Anterior cingulate cortex (tissue), 58 donors: ENCODE results near the gene ATAD1.
"Not testable (repeated sequence)": the region's sequence is repeated elsewhere in the genome, so short reads cannot be mapped to it uniquely, and the experiment has no call there.

Experiments
- DNase-seq, 58 donors: peaks; one replicate each; lab custom pipeline; 2025; lab: John Stamatoyannopoulos, UW

Gene ATAD1

GRCh38 chr10:87847550-87847949 is 29.5 kb upstream of the ATAD1 start:
- no peak for DNase-seq

DNA sequence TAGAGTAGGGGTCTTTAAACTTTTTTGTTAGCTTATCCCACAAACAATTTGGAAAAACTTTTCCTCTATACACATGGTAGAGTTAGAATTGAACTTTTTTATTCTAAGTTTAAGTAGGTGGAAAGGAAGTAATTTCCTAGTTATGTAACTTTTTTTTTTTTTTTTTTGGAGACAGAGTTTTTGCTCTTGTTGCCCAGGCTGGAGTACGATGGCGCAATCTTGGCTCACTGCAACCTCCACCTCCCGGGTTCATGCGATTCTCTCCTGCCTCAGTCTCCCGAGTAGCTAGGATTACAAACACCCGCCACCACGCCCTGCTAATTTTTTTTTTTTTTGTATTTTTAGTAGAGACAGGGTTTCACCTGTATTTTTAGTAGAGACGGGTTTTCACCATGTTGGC is 28.7 kb upstream of the ATAD1 start:
- not testable (repeated sequence) for DNase-seq

GRCh38 chr10:87846023-87846422 is 28.0 kb upstream of the ATAD1 start:
- DNase-seq = no peak

DNA sequence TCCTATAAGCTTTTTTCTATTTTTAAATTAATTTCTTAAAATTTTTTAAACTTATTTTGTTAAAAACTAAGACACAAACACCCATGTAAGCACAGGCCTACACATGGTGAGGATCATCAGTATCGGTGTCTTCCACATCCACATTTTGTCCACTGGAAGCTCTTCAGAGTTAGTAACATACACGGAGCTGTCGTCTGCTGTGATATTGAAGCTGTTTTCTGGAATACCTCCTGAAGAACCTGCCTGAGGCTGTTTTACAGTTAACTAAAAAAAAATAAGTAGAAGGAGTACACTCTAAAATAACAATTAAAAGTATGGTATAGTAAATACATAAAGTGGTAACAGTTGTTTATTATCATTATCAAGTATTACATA is 27.6 kb upstream of the ATAD1 start:
- DNase-seq = no peak

DNA sequence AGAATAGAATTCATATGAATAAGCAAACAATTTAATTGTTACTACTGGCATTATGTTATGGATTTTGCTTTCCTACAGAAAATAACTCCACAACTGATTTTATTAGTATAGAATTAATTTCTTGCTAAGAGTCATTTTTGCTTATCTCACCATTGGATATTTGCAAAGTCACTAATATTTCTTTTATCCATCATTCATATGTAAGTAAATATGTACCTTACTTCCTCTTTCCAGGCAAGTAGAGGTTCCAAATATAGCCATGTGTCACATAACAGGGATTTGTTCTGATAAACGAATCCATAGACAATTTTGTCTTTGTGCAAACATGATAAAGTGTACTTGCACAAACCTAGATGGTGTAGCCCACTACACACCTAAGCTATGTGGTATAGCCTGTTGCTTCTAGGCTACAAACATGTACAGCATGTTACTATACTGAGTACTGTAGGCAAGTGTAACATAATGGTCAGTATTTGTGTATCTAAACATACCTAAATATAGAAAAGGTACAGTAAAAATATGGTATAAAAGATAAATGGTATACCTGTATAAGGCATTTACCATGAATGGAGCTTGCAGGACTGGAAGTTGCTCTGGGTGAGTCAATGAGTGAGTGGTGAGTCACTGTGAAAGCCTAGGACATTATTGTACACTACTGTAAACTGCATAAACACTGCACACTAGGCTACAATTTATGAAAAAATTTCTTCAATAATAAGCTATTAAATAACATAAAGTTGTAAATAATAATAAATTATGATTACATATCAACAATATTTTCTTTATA is 27.0 kb upstream of the ATAD1 start:
- no peak for DNase-seq

DNA sequence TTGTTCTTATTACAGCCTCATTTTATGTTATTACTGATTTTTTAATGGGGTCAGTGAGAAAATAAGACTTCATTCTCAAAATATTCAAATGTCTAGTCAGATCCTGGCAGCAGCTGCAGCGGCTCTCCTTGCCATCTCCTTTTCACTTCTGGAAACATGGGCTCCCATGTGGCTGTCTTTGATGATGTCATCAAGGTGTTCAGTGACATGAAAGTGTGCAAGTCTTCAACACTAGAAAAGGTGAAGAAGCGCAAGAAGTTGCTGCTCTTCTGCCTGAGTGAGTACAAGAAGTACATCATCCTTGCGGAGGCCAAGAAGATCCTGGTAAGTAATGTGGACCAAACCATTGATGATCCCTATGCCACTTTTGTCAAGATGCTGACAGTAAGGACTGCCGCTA is 25.7 kb upstream of the ATAD1 start:
- DNase-seq = no peak

DNA sequence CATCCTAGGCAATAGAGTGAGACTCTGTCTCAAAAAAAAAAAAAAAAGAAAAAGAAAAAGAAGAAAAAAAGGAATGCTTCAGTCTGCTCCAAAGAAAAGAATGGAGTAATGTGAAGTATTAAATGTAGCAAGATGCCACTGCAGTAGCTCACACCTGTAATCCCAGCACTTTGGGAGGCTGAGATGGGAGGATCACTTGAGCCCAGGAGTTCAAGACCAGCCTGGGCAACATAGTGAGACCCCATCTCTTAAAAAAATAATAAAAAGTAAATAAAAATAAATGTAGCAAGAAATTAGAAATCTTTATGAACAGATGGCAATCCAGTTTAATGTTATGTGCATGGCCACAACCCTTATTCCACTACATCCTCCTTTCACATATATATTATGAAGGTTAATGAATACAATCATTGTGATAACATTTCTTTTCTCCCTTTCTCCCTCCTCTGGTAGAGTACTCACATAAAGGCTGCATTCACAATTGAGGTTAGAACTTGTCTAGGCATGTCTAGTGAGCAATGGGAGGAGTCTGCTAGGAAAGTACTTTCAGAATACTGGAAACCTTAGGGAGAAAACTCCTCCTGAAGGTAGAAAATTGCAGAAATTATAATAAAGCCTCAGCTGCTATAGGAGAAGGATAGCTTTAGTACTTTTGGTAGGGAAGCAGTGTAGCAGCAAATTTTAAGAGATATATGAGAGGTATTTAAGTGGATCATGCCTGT is 24.9 kb upstream of the ATAD1 start:
- DNase-seq = no peak

DNA sequence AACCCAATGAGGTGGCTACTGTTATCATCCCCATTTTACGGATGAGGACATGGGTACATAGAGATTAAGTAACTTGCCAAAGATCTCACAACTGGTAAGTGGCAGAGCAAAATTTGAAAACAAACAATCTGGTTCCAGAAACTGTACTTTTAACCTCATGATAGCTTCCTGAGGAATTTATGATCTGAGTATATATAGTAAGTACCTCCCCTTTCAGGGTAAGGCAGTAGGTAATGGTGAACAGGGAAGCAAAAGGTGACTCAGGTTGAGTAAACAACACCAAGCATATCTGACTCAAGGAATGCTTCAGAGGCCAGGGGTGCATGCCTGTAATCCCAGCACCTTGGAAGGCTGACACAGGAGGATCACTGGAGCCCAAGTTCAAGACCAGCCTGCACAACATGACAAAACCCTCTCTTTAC is 24.2 kb upstream of the ATAD1 start:
- DNase-seq = no peak

DNA sequence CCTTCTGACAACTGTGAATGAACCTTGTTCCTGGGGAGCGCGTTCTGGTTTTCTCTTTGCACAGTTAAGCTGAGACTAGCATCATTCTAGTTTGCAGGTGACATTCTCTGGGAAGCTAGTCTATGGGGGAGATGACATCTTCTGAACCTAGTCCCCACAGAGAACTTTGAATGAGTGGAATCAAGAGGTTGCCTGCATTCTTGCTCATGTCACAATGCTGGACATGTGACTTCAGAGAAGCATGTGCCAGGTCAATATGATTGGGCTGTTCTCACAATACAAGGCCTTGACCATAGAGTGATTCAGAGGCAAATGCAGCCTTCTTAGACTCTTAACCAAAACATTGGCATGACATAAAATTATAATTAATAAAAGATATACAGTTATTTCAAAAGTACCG is 23.2 kb upstream of the ATAD1 start:
- DNase-seq = no peak

GRCh38 chr10:87838650-87839049 is 20.6 kb upstream of the ATAD1 start:
- no peak for DNase-seq

DNA sequence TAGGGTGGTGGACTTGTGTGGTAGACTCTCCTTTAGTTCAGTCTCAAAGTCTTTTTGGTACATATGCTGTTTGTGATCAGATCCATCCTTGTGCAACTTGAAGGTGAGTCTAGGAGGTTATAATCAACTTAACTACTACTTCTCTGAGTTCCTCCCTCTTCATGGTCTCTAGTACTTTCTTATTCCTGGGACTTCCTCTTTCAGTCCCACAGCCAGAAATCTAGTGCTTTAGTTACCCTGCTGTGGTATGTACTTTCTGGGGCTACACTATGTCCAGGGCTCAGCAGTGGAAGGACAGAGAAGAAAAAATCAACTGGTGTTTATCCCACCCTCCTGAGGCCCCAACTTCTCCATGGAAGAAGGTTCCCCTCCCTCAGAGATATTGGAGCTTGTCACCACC is 19.4 kb upstream of the ATAD1 start:
- DNase-seq = no peak

- DNase-seq = no peak
Observed at GRCh38 chr10:87836098-87836497, 18.1 kb upstream of the ATAD1 start.

- no peak for DNase-seq
Observed at GRCh38 chr10:87829986-87830729, 12.1 kb upstream of the ATAD1 start.

DNA sequence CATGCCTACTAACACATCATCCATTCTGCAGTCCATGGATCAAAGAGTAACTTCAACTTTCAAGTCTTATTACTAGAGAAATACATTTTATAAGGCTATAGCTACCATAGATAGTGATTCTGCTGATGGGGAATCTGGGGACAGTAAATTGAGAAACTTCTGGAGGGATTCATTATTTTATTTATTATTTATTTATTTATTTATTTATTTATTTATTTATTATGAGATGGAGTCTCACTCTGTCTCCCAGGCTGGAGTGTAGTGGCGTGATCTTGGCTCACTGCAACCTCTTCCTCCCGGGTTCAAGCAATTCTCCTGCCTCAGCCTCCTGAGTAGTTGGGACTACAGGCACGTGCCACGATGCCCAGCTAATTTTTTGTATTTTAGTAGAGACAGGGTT is 11.0 kb upstream of the ATAD1 start:
- DNase-seq = not testable (repeated sequence)

GRCh38 chr10:87827681-87828080 is 9.7 kb upstream of the ATAD1 start:
- no peak for DNase-seq

DNA sequence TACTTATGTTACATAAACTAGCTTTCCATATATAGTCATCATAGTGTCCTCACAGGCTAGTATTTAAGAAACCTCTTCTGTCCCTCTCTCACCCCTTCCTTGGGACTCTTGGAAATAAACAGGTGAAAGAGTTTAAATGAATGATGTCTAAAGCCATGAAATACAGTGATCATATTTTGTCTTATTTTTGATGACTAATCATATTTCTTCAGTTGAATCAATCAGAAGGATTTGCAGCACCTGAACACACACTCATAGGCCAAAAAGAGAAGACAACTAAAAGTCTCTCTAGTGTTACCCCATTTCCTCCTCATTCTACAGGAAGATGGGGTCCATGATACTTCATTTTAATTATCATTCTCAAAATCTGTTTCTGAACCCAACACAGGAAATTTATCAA is 8.6 kb upstream of the ATAD1 start:
- no peak for DNase-seq

DNA sequence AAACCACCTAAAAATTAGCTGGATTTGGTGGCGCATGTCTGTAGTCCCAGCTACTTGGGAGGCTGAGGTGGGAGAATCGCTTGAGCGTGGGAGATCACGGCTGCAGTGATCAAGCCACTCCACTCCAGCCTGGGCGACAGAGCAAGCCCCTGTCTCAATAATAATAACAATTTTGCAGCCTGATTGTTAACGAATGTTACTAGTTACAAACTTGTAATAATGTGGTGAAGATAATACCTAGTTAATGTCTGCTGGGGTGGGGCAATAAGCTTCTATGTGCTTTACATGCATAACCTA is 1.2 kb upstream of the ATAD1 start:
- no peak for DNase-seq

GRCh38 chr10:87818505-87819288 is 671 bp upstream of the ATAD1 start:
- DNase-seq = peak in 38 of 58 donors; percentile 14 to 77 (median 48)

GRCh38 chr10:87816898-87817608 is 973 bp downstream of the ATAD1 start:
- DNase-seq = no peak
